Measurements from ENCODE around the gene CCNL2. TPM values are rescaled to one million over a fixed set of nuclear protein-coding genes. Genes with fewer than 3 reads are reported as not detected.

Gene CCNL2
- total and polyA plus RNA-seq, 2 of the 13 experiments (the other 11 are each of a cell fraction or from before 2014, with no cell fraction given) = 105 to 340 TPM

DNA sequence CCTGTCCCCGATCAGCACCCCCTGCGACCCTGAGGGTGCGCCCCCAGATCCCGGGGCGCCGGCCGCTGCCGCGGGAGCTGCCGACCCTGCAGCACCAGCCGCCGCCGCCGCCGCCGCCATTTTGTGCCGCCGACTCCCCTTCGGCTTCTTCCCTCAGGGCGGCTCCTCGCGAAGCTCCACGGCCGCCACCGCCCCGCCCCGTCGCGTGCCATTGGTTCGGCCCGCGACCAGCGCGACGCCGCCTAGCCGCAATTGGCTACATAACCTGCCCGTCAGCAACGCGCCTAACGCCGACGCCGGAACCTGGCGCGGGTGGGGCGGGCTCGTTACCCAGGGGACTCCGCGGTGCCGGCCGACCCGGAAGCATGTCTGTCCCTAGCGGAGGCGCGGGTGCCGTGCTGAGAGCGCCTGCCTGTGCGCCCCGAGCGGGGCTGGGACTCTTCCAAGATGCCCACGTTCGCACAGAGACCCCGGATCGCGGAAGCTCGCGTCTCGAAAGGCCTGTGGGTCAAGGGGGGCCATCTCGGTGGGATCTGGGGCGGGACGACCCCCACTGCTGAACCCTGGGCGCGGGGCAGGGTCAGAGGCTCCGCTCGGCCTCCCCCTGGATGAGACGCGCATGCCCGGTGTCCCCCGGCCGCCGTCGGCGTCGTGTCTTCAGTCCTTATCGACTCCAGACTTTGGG lies at the start of gene CCNL2 (continued):
- TF ChIP-seq ZNF777 (CRISPR knock-in tag; IDR thresholded peaks at IDR 0.05) (0 out of 2 replicates have a peak, but pooled peaks have one; percentile 27), TBX2 (CRISPR knock-in tag; IDR thresholded peaks at IDR 0.05; ENCODE audit: borderline replicate concordance) (peak; percentile 76; the same call in 1 of the 2 replicates), ZKSCAN5 (CRISPR knock-in tag; IDR thresholded peaks at IDR 0.05) (no peak), REXO4 (CRISPR knock-in tag; IDR thresholded peaks at IDR 0.05; ENCODE audit: borderline replicate concordance) (no peak), ZNF562 (CRISPR knock-in tag; IDR thresholded peaks at IDR 0.05; ENCODE audit: borderline replicate concordance) (no peak), ZNF589 (CRISPR knock-in tag; conservative IDR thresholded peaks at IDR 0.05) (peak; percentile 77; the same call in 1 of the 2 replicates)
- TF ChIP-seq, protein P1, sequence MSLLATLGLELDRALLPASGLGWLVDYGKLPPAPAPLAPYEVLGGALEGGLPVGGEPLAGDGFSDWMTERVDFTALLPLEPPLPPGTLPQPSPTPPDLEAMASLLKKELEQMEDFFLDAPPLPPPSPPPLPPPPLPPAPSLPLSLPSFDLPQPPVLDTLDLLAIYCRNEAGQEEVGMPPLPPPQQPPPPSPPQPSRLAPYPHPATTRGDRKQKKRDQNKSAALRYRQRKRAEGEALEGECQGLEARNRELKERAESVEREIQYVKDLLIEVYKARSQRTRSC (CRISPR knock-in tag; IDR thresholded peaks at IDR 0.05; ENCODE audit: low read depth) = no peak; the same call in 1 of the 2 replicates
- TF ChIP-seq, protein P2, sequence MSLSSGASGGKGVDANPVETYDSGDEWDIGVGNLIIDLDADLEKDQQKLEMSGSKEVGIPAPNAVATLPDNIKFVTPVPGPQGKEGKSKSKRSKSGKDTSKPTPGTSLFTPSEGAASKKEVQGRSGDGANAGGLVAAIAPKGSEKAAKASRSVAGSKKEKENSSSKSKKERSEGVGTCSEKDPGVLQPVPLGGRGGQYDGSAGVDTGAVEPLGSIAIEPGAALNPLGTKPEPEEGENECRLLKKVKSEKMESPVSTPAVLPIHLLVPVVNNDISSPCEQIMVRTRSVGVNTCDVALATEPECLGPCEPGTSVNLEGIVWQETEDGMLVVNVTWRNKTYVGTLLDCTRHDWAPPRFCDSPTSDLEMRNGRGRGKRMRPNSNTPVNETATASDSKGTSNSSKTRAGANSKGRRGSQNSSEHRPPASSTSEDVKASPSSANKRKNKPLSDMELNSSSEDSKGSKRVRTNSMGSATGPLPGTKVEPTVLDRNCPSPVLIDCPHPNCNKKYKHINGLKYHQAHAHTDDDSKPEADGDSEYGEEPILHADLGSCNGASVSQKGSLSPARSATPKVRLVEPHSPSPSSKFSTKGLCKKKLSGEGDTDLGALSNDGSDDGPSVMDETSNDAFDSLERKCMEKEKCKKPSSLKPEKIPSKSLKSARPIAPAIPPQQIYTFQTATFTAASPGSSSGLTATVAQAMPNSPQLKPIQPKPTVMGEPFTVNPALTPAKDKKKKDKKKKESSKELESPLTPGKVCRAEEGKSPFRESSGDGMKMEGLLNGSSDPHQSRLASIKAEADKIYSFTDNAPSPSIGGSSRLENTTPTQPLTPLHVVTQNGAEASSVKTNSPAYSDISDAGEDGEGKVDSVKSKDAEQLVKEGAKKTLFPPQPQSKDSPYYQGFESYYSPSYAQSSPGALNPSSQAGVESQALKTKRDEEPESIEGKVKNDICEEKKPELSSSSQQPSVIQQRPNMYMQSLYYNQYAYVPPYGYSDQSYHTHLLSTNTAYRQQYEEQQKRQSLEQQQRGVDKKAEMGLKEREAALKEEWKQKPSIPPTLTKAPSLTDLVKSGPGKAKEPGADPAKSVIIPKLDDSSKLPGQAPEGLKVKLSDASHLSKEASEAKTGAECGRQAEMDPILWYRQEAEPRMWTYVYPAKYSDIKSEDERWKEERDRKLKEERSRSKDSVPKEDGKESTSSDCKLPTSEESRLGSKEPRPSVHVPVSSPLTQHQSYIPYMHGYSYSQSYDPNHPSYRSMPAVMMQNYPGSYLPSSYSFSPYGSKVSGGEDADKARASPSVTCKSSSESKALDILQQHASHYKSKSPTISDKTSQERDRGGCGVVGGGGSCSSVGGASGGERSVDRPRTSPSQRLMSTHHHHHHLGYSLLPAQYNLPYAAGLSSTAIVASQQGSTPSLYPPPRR (CRISPR knock-in tag; IDR thresholded peaks at IDR 0.05; ENCODE audit: borderline replicate concordance) = 0 out of 2 replicates have a peak, but pooled peaks have one; percentile 48
- TF ChIP-seq, protein P3, sequence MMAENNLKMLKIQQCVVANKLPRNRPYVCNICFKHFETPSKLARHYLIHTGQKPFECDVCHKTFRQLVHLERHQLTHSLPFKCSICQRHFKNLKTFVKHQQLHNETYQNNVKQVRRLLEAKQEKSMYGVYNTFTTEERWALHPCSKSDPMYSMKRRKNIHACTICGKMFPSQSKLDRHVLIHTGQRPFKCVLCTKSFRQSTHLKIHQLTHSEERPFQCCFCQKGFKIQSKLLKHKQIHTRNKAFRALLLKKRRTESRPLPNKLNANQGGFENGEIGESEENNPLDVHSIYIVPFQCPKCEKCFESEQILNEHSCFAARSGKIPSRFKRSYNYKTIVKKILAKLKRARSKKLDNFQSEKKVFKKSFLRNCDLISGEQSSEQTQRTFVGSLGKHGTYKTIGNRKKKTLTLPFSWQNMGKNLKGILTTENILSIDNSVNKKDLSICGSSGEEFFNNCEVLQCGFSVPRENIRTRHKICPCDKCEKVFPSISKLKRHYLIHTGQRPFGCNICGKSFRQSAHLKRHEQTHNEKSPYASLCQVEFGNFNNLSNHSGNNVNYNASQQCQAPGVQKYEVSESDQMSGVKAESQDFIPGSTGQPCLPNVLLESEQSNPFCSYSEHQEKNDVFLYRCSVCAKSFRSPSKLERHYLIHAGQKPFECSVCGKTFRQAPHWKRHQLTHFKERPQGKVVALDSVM (CRISPR knock-in tag; IDR thresholded peaks at IDR 0.05) = no peak; the same call in 1 of the 2 replicates
- TF ChIP-seq, protein P4, sequence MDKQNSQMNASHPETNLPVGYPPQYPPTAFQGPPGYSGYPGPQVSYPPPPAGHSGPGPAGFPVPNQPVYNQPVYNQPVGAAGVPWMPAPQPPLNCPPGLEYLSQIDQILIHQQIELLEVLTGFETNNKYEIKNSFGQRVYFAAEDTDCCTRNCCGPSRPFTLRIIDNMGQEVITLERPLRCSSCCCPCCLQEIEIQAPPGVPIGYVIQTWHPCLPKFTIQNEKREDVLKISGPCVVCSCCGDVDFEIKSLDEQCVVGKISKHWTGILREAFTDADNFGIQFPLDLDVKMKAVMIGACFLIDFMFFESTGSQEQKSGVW (CRISPR knock-in tag; IDR thresholded peaks at IDR 0.05; ENCODE audit: borderline replicate concordance) = no peak
- TF ChIP-seq, protein P5, sequence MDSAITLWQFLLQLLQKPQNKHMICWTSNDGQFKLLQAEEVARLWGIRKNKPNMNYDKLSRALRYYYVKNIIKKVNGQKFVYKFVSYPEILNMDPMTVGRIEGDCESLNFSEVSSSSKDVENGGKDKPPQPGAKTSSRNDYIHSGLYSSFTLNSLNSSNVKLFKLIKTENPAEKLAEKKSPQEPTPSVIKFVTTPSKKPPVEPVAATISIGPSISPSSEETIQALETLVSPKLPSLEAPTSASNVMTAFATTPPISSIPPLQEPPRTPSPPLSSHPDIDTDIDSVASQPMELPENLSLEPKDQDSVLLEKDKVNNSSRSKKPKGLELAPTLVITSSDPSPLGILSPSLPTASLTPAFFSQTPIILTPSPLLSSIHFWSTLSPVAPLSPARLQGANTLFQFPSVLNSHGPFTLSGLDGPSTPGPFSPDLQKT (CRISPR knock-in tag; IDR thresholded peaks at IDR 0.05; ENCODE audit: borderline replicate concordance) = peak; percentile 54; the same call in 1 of the 2 replicates
- TF ChIP-seq, protein P6, sequence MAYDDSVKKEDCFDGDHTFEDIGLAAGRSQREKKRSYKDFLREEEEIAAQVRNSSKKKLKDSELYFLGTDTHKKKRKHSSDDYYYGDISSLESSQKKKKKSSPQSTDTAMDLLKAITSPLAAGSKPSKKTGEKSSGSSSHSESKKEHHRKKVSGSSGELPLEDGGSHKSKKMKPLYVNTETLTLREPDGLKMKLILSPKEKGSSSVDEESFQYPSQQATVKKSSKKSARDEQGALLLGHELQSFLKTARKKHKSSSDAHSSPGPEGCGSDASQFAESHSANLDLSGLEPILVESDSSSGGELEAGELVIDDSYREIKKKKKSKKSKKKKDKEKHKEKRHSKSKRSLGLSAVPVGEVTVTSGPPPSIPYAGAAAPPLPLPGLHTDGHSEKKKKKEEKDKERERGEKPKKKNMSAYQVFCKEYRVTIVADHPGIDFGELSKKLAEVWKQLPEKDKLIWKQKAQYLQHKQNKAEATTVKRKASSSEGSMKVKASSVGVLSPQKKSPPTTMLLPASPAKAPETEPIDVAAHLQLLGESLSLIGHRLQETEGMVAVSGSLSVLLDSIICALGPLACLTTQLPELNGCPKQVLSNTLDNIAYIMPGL (CRISPR knock-in tag; IDR thresholded peaks at IDR 0.05; ENCODE audit: borderline replicate concordance in 1 of 2, low read depth in 1 of 2) = peak; percentile 52 to 93; a peak in 3 of 4 replicates
- TF ChIP-seq, protein P7, sequence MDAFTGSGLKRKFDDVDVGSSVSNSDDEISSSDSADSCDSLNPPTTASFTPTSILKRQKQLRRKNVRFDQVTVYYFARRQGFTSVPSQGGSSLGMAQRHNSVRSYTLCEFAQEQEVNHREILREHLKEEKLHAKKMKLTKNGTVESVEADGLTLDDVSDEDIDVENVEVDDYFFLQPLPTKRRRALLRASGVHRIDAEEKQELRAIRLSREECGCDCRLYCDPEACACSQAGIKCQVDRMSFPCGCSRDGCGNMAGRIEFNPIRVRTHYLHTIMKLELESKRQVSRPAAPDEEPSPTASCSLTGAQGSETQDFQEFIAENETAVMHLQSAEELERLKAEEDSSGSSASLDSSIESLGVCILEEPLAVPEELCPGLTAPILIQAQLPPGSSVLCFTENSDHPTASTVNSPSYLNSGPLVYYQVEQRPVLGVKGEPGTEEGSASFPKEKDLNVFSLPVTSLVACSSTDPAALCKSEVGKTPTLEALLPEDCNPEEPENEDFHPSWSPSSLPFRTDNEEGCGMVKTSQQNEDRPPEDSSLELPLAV (CRISPR knock-in tag; conservative IDR thresholded peaks at IDR 0.05; ENCODE audit: low read depth) = no peak
